Choroid plexus epithelial cell (primary cell): ENCODE measurements around the gene DHX57.
A peak's percentile ranks its signal among the peaks of the same experiment; 100 is the strongest.

Experiments used
- DNase-seq: peaks from one replicate; pipeline ENCODE4 v3.0.0-alpha.2; 2010; ENCODE audit warnings: low read depth
- H3K4me3 ChIP-seq: 2 replicates; pipeline ENCODE4 v1.5.1; 2011; ENCODE audit warnings: low read depth, mild to moderate bottlenecking, control low read depth, low read length, moderate library complexity
- TF ChIP-seq, protein P1 (sequence below): conservative IDR thresholded peaks from 2 replicates; pipeline ENCODE4 v1.5.1; 2011; ENCODE audit warnings: low read depth, mild to moderate bottlenecking, control low read depth, inconsistent platforms, low read length, moderate library complexity

DHX57 gene

DNA sequence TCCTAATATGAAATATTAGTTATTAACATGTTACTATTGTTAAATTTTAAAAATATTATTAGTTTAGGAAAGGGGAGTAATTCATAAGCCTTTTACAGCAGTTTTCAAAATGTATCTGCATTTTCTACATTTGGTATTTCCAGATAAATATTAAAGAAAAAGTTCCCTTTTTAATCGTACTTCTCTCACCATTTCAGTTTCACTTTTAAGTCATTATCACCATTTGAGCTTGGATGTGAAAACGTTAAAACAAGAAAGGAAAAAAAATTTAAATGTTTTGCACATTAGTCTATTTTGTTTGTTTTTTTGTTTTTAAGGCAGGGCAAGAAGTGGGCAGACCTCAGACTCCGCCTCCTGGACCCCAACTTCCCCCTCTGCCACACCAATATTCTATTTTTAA lies 121.2 kb downstream of the DHX57 start:
- TF ChIP-seq, protein P1, sequence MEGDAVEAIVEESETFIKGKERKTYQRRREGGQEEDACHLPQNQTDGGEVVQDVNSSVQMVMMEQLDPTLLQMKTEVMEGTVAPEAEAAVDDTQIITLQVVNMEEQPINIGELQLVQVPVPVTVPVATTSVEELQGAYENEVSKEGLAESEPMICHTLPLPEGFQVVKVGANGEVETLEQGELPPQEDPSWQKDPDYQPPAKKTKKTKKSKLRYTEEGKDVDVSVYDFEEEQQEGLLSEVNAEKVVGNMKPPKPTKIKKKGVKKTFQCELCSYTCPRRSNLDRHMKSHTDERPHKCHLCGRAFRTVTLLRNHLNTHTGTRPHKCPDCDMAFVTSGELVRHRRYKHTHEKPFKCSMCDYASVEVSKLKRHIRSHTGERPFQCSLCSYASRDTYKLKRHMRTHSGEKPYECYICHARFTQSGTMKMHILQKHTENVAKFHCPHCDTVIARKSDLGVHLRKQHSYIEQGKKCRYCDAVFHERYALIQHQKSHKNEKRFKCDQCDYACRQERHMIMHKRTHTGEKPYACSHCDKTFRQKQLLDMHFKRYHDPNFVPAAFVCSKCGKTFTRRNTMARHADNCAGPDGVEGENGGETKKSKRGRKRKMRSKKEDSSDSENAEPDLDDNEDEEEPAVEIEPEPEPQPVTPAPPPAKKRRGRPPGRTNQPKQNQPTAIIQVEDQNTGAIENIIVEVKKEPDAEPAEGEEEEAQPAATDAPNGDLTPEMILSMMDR = no peak
- no peak for DNase-seq
- H3K4me3 ChIP-seq = no peak overlapping the region

DNA sequence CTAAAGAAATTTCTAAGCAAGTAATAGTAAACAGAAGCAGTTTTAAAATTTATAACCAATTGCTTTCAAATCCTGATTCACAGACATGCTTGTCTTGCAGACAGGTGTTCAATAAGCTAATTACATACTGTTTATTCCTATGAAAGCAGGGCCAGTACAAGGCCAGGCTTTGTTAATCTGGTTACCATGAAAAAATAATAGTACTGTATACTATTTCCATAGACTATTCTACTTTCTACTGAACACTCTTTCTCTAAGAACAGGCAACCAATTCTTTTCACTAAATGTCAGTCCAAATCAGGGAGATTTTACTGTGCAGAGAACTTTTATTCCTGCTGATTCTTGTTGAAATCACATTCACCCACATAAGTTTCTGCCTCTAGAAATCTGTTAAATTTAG lies 121.7 kb downstream of the DHX57 start:
- TF ChIP-seq, protein P1 = no peak
- H3K4me3 ChIP-seq = no peak overlapping the region
- no peak for DNase-seq

- DNase-seq = no peak
- TF ChIP-seq, protein P1 = no peak
- H3K4me3 ChIP-seq = peak overlapping the region; percentile 99
Measured at GRCh38 chr2:38751596-38752410, 123.9 kb downstream of the DHX57 start.

- peak within 1 kb of the TSS; percentile 99 for H3K4me3 ChIP-seq
- TF ChIP-seq, protein P1 = no peak
- peak; percentile 100 for DNase-seq
Measured at GRCh38 chr2:38750891-38751595, 124.7 kb downstream of the DHX57 start, which contains the start of gene SRSF7. Gene SRSF7, minus strand, starts transcription at chr2:38751361. Its CDS starts 105 bp downstream, at chr2:38751256.

- DNase-seq = peak; percentile 42
- H3K4me3 ChIP-seq = peak overlapping the region; percentile 99
- TF ChIP-seq, protein P1 = no peak
Measured at GRCh38 chr2:38750011-38750890, 125.5 kb downstream of the DHX57 start.

- H3K4me3 ChIP-seq = peak overlapping the region; percentile 99
- TF ChIP-seq, protein P1 = no peak
- DNase-seq = no peak
Measured at GRCh38 chr2:38748943-38749804, 126.6 kb downstream of the DHX57 start.
